ENCODE results near the gene MAP1LC3B.

DNA sequence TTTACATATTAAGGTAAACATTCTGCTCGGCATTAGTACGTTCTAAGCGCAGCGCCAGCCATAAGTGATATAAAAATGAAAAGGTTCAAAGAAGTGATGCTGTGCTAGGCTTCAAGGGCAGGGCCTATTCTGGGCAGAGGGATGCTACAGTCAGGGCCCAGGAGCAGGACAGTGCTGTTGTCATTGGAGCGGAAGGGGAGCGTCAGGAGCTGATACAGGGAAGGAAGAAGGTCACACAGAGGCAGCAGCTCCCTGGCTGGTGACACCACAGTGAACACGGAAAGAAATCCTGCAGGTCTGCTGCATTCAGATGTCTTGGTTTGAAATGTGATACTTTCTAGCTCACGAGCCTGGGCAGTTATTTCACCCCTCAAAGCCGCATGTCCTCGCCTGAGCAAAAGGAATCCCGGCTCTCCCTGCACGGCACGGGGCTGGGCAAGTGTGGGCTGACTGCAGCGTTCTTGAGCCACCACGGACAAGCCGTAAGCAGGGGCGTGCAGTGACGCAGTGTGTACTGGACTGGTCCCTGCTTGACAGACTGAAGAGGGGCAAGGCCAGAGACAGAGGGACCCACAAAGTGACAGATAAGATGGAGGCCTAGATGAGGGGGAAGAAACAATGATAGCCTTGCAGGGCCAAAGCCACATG lies 59.6 kb downstream of the MAP1LC3B start:
- TF ChIP-seq, protein P1, sequence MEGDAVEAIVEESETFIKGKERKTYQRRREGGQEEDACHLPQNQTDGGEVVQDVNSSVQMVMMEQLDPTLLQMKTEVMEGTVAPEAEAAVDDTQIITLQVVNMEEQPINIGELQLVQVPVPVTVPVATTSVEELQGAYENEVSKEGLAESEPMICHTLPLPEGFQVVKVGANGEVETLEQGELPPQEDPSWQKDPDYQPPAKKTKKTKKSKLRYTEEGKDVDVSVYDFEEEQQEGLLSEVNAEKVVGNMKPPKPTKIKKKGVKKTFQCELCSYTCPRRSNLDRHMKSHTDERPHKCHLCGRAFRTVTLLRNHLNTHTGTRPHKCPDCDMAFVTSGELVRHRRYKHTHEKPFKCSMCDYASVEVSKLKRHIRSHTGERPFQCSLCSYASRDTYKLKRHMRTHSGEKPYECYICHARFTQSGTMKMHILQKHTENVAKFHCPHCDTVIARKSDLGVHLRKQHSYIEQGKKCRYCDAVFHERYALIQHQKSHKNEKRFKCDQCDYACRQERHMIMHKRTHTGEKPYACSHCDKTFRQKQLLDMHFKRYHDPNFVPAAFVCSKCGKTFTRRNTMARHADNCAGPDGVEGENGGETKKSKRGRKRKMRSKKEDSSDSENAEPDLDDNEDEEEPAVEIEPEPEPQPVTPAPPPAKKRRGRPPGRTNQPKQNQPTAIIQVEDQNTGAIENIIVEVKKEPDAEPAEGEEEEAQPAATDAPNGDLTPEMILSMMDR (IDR thresholded peaks at IDR 0.05; ENCODE audit: control extremely low read depth in 1 of 3, insufficient read depth in 1 of 3, low read depth in 1 of 3, low read length in 3 of 3), result no peak
- no peak for TF ChIP-seq YY1 (IDR thresholded peaks at IDR 0.05; ENCODE audit: low read depth, low read length)
- TF ChIP-seq CHD2 (IDR thresholded peaks at IDR 0.05; ENCODE audit: low read length), result no peak
